Right atrium auricular region (tissue), 2 donors: ENCODE results near the gene MED20. TPM values are rescaled to one million over a fixed set of nuclear protein-coding genes. Genes with fewer than 3 reads are reported as not detected.
"Not testable (repeated sequence)": the region's sequence is repeated elsewhere in the genome, so short reads cannot be mapped to it uniquely, and the experiment has no call there.

Experiments used
- DNase-seq: peaks from one replicate; pipeline ENCODE4 v3.0.0-alpha.2; 2019; ENCODE audit warnings: low spot score
- H3K27ac ChIP-seq, 2 donors: fragments of 200-600 bp; sonication (generic); 1 replicate in 1 of 2; 2 replicates in 1 of 2; pipeline ENCODE4 v1.5.1; 2016 to 2019
- H3K27me3 ChIP-seq, 2 donors: fragments of 200-600 bp; sonication (generic); one replicate each; pipeline versions ENCODE4 v1.5.1 to v1.6.0; 2017 to 2019
- H3K36me3 ChIP-seq: fragments of 200-600 bp; sonication (generic); one replicate; pipeline ENCODE4 v1.5.1; 2016
- H3K4me1 ChIP-seq, 2 donors: fragments of 200-600 bp; sonication (generic); one replicate each; pipeline versions ENCODE4 v1.5.1 to v1.6.0; 2017 to 2019
- H3K4me3 ChIP-seq, 2 donors: fragments of 200-600 bp; sonication (generic); 1 replicate in 1 of 2; 2 replicates in 1 of 2; pipeline ENCODE4 v1.5.1; 2017 to 2019; ENCODE audit warnings: mild to moderate bottlenecking in 1 of 2, moderate library complexity in 1 of 2
- H3K9me3 ChIP-seq, 2 donors: fragments of 200-600 bp; sonication (generic); one replicate each; pipeline ENCODE4 v1.5.1; 2019
- total RNA-seq, 2 donors: library from RNA; depleted of rRNA; stranded (reverse); fragments of >200 nt; gene quantifications; one replicate each; pipeline ENCODE4 v1.1.0, GENCODE V29; 2016
- TF ChIP-seq, protein P1 (sequence below), 2 donors: fragments of 200-600 bp; sonication (generic); IDR thresholded peaks; one replicate each; pipeline ENCODE4 v1.5.1; 2019; ENCODE audit warnings: antibody characterized with exemption in 2 of 2

Gene MED20
- total RNA-seq, 2 donors from 2014 or later = 8.6 to 8.8 TPM

DNA sequence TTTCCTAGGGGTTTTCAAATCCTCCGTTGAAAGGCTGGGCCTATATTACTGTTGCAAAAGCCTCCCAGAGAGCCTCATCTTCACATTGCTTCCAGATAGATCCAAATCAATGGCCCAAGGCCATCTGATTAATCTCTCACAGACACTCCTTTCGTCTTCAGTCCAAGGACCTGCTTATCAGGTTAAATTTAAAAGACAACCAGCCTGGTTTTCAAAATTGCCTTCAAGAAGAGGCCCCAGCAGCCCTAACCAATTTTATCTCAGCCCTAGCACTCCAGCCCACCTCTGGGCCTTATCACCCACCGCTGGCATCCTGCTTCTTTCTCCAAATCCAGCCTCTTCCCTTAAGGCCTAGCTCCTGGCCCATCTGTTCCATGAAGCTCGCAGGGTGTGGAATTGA lies 36.2 kb upstream of the MED20 start:
- H3K9me3 ChIP-seq = no peaks in the 10 kb centered on the region
- DNase-seq = no peak
- no peaks in the 10 kb centered on the region for H3K36me3 ChIP-seq
- no peaks in the 10 kb centered on the region for H3K4me1 ChIP-seq
- no peaks in the 10 kb centered on the region for H3K27me3 ChIP-seq
- no peak overlapping the region for H3K27ac ChIP-seq
- TF ChIP-seq, protein P1, sequence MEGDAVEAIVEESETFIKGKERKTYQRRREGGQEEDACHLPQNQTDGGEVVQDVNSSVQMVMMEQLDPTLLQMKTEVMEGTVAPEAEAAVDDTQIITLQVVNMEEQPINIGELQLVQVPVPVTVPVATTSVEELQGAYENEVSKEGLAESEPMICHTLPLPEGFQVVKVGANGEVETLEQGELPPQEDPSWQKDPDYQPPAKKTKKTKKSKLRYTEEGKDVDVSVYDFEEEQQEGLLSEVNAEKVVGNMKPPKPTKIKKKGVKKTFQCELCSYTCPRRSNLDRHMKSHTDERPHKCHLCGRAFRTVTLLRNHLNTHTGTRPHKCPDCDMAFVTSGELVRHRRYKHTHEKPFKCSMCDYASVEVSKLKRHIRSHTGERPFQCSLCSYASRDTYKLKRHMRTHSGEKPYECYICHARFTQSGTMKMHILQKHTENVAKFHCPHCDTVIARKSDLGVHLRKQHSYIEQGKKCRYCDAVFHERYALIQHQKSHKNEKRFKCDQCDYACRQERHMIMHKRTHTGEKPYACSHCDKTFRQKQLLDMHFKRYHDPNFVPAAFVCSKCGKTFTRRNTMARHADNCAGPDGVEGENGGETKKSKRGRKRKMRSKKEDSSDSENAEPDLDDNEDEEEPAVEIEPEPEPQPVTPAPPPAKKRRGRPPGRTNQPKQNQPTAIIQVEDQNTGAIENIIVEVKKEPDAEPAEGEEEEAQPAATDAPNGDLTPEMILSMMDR (IDR thresholded peaks at IDR 0.05) = no peak
- H3K4me3 ChIP-seq = no peak overlapping the region

DNA sequence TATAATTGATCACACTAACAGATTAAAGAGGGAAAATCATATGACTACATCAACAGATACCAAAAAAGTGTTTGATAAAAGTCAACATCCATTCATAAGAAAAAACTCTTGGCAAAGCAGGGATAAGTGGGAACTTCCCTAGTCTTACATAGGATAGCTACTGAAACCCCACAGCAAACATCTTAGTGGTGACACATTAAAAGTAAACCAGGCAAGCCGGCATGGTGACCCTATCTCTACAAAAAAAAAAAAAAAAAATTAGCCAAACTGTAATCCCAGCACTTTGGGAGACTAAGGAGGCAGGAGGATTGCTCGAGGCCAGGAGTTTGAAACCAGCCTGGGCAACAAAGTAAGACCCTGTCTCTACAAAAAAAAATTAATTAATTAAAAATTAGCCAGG lies 34.5 kb upstream of the MED20 start:
- no peak for DNase-seq
- Histone ChIP-seq H3K36me3 (no peaks in the 10 kb centered on the region), H3K4me1 (no peaks in the 10 kb centered on the region), H3K27me3 (no peaks in the 10 kb centered on the region), H3K27ac (no peak overlapping the region), H3K4me3 (no peak overlapping the region), H3K9me3 (no peaks in the 10 kb centered on the region)
- TF ChIP-seq, protein P1 (IDR thresholded peaks at IDR 0.05) = no peak

DNA sequence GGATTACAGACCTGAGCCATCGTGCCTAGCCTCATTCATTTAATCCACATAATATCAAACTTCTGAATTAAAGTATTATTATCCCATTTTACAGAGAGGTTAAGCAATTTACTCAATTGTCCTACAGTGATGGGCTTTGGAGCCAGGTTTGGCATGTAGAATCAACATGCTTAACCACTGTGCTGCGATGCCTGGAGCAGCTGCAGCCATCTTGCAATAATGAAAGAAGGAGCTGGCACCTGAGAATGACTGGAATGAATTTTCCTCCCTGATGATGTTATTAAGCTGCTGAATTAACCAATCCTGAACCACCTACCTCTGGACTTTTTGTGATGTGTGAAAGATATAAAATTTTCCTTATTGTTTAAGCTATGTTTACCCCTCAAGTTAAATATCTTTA lies 33.7 kb upstream of the MED20 start:
- no peak overlapping the region for H3K27ac ChIP-seq
- H3K4me3 ChIP-seq = no peak overlapping the region
- no peaks in the 10 kb centered on the region for H3K27me3 ChIP-seq
- no peak for DNase-seq
- TF ChIP-seq, protein P1 (IDR thresholded peaks at IDR 0.05) = no peak
- H3K9me3 ChIP-seq = no peaks in the 10 kb centered on the region
- H3K36me3 ChIP-seq = no peaks in the 10 kb centered on the region
- H3K4me1 ChIP-seq = no peaks in the 10 kb centered on the region

DNA sequence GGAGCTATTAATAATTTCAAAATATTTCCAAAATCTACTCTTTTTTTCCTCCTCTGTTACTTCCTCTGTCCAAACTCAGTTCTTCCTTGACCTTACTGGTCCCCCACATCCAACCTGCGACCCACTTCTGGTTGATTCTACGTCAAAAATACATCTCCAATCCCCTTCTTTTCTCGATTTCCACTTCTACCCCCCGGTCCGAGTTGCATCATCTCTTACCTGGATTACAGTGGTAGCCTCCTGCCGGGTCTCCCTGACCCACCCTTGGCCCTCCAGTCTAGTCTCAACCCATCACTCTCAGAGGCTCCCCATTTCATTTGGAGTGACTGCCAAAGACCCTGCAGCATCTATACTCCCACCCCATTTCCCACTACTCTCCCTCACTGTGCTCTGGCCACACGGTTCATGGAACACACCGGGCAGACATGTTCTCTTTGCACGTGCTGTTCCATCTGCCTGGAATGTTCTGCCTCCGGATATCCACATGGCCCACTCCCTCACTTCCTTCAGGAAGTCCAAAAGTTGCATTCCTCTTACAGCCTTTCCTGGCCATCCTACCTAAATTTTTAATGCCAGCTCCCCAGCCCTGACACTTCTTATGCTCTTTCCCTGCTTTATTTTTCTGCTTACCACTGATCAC lies 26.8 kb upstream of the MED20 start:
- Histone ChIP-seq H3K4me1 (no peaks in the 10 kb centered on the region), H3K27ac (no peak overlapping the region), H3K9me3 (no peaks in the 10 kb centered on the region), H3K27me3 (no peaks in the 10 kb centered on the region), H3K36me3 (no peaks in the 10 kb centered on the region), H3K4me3 (no peak overlapping the region)
- TF ChIP-seq, protein P1 (IDR thresholded peaks at IDR 0.05) = no peak
- DNase-seq = no peak

DNA sequence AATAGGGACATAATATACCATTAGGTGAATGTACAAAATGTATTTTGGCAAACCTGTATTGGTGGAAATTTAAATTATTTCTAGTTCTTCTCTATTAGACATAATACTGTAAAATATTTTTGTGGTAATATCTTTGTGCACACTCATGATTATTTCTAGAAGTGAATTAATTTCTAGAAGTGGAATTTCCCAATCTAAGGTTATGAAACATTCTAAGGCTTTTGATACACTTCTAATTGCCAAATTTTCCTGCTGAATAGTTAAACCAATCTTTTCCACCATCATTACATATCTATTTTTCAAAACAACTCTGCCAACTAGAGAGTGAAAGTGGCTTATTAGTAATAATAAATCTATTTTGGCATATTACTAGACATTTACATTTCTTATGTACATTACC lies 22.5 kb upstream of the MED20 start:
- H3K36me3 ChIP-seq = no peaks in the 10 kb centered on the region
- H3K4me1 ChIP-seq = peaks cover 5 to 30% of the 10 kb centered on the region in 2 donors
- no peaks in the 10 kb centered on the region for H3K27me3 ChIP-seq
- H3K27ac ChIP-seq = no peak overlapping the region
- no peaks in the 10 kb centered on the region for H3K9me3 ChIP-seq
- no peak overlapping the region for H3K4me3 ChIP-seq
- no peak for DNase-seq
- TF ChIP-seq, protein P1 (IDR thresholded peaks at IDR 0.05) = no peak

DNA sequence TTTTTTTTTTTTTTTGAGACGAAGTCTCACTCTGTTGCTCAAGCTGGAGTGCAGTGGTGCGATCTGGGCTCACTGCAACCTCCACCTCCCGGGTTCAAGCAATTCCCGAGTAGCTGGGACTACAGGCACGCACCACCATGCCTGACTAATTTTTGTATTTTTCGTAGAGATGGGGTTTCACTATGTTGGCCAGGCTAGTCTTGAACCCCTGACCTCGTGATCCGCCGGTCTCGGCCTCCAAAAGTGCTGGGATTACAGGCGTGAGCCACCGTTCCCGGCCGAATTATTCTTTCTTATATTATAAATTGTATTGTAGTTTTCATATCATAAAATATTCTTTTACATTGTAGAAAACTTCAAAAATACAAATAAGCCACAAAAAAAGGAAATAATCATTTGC lies 21.9 kb upstream of the MED20 start:
- peaks cover 5 to 36% of the 10 kb centered on the region in 2 donors for H3K4me1 ChIP-seq
- H3K4me3 ChIP-seq, H3K36me3 ChIP-seq, H3K27ac ChIP-seq, H3K27me3 ChIP-seq, H3K9me3 ChIP-seq, DNase-seq: not testable (repeated sequence)
